Skin of body (tissue), 2 donors: ENCODE results near the gene NSUN4. TPM values are rescaled to one million over a fixed set of nuclear protein-coding genes. Genes with fewer than 3 reads are reported as not detected.
"Not testable (repeated sequence)": the region's sequence is repeated elsewhere in the genome, so short reads cannot be mapped to it uniquely, and the experiment has no call there.

Source experiments
- DNase-seq: peaks from one replicate; lab custom pipeline; 2025; lab: John Stamatoyannopoulos, UW
- total RNA-seq: library from RNA; depleted of rRNA; stranded (reverse); fragments of >200 nt; gene quantifications from one replicate; pipeline ENCODE4 v1.2.3, GENCODE V29; 2014

The NSUN4 gene
- total RNA-seq, 1 donor from 2014 or later, result 14.2 TPM

- DNase-seq, result no peak
These were observed 24.0 kb downstream of the NSUN4 start for GRCh38 chr1:46364612-46365011.

GRCh38 chr1:46365796-46366195 is 25.2 kb downstream of the NSUN4 start:
- DNase-seq, result not testable (repeated sequence)

GRCh38 chr1:46367072-46367471 is 26.5 kb downstream of the NSUN4 start:
- no peak for DNase-seq

- not testable (repeated sequence) for DNase-seq
These were observed 27.1 kb downstream of the NSUN4 start for GRCh38 chr1:46367701-46368100.

- no peak for DNase-seq
These were observed 28.2 kb downstream of the NSUN4 start for GRCh38 chr1:46368791-46369190.

- no peak for DNase-seq
These were observed 29.1 kb downstream of the NSUN4 start for GRCh38 chr1:46369542-46370213.

GRCh38 chr1:46370214-46370633 is 29.6 kb downstream of the NSUN4 start:
- no peak for DNase-seq

- DNase-seq, result no peak
These were observed 31.8 kb downstream of the NSUN4 start for GRCh38 chr1:46372431-46372830.

- DNase-seq, result no peak
These were observed 39.4 kb downstream of the NSUN4 start for GRCh38 chr1:46379996-46380395.

GRCh38 chr1:46380508-46380907 is 39.9 kb downstream of the NSUN4 start:
- DNase-seq, result no peak

- no peak for DNase-seq
These were observed 52.9 kb downstream of the NSUN4 start for GRCh38 chr1:46393510-46393909.

GRCh38 chr1:46394108-46394871 is 53.7 kb downstream of the NSUN4 start, which contains the start of gene FAAH:
Gene FAAH, plus strand, starts transcription at chr1:46394317. Its CDS starts 32 bp downstream, at chr1:46394349.
- DNase-seq, result peak; percentile 19

- no peak for DNase-seq
These were observed 54.4 kb downstream of the NSUN4 start for GRCh38 chr1:46394872-46395465.

- DNase-seq, result peak; percentile 28
These were observed 56.1 kb downstream of the NSUN4 start for GRCh38 chr1:46396441-46397398.

GRCh38 chr1:46399307-46399706 is 58.7 kb downstream of the NSUN4 start:
- DNase-seq, result no peak

- no peak for DNase-seq
These were observed 59.8 kb downstream of the NSUN4 start for GRCh38 chr1:46400421-46400820.

- DNase-seq, result no peak
These were observed 60.7 kb downstream of the NSUN4 start for GRCh38 chr1:46401154-46401913.

- peak; percentile 87 for DNase-seq
These were observed 61.5 kb downstream of the NSUN4 start for GRCh38 chr1:46401964-46402626.

GRCh38 chr1:46403916-46404315 is 63.3 kb downstream of the NSUN4 start:
- DNase-seq, result no peak
